Head of caudate nucleus (tissue), 42 donors: ENCODE results near the gene CACYBP.
"Not testable (repeated sequence)": the region's sequence is repeated elsewhere in the genome, so short reads cannot be mapped to it uniquely, and the experiment has no call there.

Experiments
- DNase-seq, 42 donors: peaks; one replicate each; pipeline versions ENCODE4 v3.0.0 to v3.0.0-alpha.2; 2020 to 2021; ENCODE audit warnings: mixed read lengths in 7 of 42
- intact Hi-C: fragments of 100-400 bp; cut with DNase I; formaldehyde crosslinking; loops from one replicate; pipeline ENCODE4 v1.15.0; 2022

CACYBP gene

GRCh38 chr1:175042650-175043049 is 42.9 kb downstream of the CACYBP start:
- intact Hi-C loops, result no loop called here
- DNase-seq, result no peak

DNA sequence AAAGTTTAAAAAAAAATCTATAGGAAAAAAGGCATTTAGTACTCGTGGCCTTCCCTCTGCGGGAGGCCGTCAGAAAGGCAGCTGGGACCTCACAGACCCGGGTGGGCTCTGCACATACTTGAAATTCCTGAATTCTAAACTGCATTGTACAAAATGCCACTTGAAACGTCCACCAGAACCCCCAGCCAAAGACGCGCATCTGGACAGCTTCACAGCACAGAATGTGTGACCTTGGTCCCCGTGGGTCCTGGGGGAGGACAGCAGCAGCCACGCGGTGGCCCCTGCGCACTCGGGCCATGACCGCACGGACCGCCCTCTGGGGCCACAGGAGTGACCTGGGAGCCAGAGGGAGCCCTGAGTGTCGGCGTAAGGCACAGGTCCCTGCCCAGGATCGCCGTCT is 44.1 kb downstream of the CACYBP start:
- DNase-seq, result no peak
- intact Hi-C loops, result no loop called here

DNA sequence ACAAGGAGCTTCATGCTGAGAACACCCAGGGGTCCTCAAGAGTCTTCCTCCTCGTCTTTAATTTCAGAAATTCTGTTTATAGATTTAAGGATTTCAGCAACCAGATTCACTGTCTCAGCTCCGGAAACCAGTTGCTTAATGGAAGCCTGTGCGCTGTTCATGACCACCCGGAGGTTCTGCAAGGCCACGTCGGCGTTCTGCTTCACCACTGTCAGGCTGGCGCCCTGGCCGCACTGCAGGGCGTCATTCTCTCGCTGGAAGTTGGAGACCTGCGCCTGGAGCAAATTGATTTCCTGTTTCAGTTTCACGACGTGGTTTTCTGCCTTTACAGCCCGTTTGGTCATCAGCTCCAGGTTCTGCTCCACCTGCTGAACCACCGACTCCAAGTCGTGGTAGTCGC is 44.8 kb downstream of the CACYBP start:
- intact Hi-C loops, DNase-seq: not testable (repeated sequence)

GRCh38 chr1:175045097-175045496 is 45.4 kb downstream of the CACYBP start:
- DNase-seq, result no peak
- intact Hi-C loops, result no loop called here

DNA sequence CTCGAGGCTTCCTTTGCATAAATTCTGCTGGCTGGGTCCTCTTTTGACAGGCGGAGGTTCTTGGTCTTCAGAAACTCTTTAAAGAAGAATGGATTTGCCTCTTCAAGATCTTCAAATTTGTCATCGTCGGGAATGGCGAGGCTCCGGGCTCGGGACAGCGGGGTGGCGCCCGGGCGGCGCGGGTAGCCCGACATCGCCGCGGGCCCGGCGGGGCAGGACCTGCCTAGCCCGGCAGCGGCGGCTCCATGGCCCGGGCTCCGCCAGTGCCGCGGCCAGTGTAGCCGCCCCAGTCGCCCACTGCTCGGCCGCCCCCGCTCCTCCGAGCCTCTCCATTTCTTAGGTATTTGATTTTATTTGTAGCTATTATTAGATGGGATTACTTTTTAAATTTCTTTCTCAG is 45.8 kb downstream of the CACYBP start:
- no peak for DNase-seq
- intact Hi-C loops, result no loop called here

- intact Hi-C loops, result no loop called here
- no peak for DNase-seq
Observed at GRCh38 chr1:175050992-175051391, 51.2 kb downstream of the CACYBP start.

DNA sequence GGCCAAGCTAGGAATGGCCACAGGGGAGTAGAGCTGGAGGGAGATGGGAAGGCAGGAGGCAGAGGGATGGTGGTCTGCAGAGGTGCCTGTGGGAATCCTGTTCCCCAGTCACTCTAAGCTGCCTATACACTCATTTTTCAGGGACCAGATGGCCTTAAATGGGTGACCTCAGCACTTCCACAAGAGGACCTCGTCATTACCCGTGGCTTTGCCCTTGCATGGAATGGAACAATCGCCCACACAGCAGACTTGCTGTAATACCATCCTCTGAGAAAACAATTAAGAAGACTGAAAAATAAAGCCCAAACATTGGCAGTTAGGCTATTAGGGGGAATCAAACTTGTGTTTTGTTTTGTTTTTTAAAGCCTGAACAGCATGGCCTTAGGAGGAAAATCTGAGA is 55.0 kb downstream of the CACYBP start:
- DNase-seq, result no peak
- intact Hi-C loops, result no loop called here
